ENCODE measurements around the gene FOXD4.
"Not testable (repeated sequence)": the region's sequence is repeated elsewhere in the genome, so short reads cannot be mapped to it uniquely, and the experiment has no call there.

DNA sequence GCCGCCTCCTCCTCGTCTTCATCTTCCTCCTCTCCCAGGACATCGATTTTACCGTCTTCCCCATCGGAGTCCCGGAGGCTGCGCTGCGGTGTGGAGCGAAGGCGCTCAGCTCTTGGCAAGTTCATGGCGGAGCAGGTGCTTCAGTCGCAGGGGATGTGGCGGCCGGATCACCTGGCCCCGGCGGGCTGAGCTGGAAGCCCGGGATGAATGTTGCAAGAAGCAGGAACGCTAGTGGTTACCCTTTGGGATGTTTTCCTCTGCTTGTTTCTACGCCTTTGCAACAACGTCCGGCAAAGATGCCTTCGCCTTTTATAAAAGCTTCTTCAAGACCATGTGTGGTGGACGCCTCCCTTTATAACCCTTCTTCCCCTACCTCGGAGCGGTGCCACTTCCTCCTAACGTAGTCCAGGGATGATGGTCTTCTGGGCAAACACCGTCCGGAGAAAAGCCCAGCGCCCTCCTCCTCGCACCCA lies at the start of gene FOXD4:
- TF ChIP-seq CTCF (IDR thresholded peaks at IDR 0.05; ENCODE audit: insufficient read depth, low read length, poor library complexity, severe bottlenecking); EZH2phosphoT487 (conservative IDR thresholded peaks at IDR 0.05; ENCODE audit: low read length): not testable (repeated sequence)

Measured in SU-DHL-6 (cell line).